Inferior parietal cortex (tissue), 1 donor: ENCODE data around the gene KRTAP11-1.

Experiments
- DNase-seq: peaks from one replicate; pipeline ENCODE4 v3.0.0-alpha.2; 2016; ENCODE audit errors: extremely low spot score

KRTAP11-1 gene, protein sequence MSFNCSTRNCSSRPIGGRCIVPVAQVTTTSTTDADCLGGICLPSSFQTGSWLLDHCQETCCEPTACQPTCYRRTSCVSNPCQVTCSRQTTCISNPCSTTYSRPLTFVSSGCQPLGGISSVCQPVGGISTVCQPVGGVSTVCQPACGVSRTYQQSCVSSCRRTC

GRCh38 chr21:30881480-30881879 lies at the start of gene KRTAP11-1:
Gene KRTAP11-1, minus strand, starts transcription at chr21:30881580. Its CDS starts 56 bp downstream, at chr21:30881524.
- no peak for DNase-seq

DNA sequence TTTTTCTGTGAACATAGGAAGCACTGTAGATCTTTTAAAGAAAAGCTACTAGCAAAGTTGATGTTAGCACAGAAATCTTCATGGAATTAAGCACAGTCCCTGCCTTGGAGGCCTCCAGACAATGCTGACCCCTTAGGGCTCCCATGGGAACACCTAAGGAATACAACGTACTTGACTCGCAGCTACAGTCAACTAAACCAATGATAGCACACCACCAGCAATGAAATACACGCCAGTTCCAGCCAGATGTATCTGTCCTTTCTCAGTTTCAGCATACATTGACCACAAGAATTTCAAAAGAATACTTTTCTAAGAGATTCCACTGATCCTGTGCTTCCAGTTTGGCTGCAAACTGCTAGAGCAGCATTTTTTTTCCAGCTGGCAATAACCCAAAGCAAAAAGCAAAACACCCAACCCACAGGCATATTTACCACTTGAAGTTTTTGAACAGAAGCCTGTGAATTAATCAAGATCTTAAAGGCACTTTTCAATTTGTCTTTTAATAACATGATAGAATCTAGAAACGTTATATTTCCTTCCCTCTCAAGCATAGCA lies 42.8 kb upstream of the KRTAP11-1 start:
- no peak for DNase-seq

DNA sequence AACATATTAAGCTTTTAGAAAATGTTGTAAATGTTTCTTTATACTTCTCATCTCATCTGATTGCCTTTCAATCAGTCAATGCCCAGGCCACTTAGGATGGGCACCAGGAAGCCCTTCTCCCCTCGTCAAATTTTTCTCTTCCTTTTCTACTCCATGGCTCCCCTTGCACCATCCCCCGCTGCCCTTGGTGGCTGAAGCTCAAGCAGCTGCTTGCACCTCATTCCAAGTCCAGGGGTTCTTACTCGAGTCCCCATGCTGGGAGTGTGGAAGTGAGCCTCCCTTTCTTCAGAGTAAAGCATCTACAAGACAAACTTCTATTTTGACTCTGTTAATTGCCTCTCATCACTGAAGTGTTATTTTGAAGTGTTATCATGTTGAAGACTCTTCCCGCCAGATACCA lies 39.7 kb upstream of the KRTAP11-1 start:
- DNase-seq = no peak

DNA sequence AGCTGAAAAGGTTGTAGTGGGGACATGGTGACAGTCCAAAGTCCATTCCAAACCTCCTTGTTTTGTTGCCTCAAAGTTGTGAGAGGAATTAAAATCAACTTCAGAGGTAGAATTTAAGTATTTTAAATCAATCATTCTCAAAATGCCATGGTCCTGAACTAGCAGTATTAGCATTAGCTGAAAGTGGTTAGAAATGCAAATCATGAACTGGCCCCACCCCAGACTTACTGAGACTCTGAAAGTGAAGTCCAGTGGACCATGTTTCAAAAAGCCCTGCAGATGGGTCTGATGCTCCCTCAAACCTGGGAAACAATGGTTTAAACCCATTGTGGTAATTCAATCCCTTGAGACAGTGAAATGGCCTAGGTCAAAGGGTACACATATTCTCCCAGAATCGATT lies 36.2 kb upstream of the KRTAP11-1 start:
- DNase-seq = no peak

- no peak for DNase-seq
Measured at GRCh38 chr21:30900881-30901280, 19.5 kb upstream of the KRTAP11-1 start.

- DNase-seq = no peak
Measured at GRCh38 chr21:30882866-30883597, 1.7 kb upstream of the KRTAP11-1 start.

- no peak for DNase-seq
Measured at GRCh38 chr21:30880914-30881313, 466 bp downstream of the KRTAP11-1 start.

- no peak for DNase-seq
Measured at GRCh38 chr21:30874526-30874925, 6.9 kb downstream of the KRTAP11-1 start.

DNA sequence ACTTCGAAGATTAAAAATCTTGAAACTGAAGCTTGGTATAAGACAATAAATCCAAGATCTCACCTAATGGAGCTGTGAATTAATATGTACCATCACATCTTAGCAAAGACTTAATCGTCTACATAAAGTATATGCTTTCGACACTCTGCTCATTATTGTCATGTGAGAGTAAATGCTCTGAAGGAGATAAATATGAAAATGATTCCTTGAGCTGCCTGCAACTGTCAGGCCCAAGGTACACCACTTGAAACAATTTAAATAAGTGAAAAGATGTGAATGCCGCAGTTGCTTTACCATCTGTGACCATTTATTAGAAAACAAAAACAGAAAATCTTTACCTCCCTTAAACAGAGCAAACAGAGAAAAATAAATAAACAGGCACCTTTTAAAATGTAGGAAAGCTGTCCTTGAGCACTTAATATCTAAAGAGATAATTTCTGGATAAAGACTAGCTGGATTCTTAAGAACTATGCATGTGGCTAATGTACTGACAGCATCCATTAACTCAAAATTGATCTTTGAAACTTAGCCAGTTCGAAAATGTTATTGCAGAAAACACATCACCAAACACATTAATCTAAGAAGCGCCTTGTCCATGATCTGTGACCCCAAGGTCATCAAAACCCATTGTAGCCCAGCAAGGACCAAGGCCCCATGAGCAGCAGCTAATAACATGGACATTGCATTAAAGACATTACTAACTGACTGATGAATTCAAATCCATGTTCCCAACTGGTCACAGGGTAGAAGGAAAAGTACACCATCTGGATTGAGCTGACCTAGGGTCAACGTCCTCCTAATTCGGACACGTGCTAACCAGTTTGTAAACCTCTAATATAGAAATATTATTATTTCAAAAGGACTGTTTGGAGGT lies 33.5 kb downstream of the KRTAP11-1 start:
- DNase-seq = no peak

- no peak for DNase-seq
Measured at GRCh38 chr21:30842990-30843389, 38.4 kb downstream of the KRTAP11-1 start.

DNA sequence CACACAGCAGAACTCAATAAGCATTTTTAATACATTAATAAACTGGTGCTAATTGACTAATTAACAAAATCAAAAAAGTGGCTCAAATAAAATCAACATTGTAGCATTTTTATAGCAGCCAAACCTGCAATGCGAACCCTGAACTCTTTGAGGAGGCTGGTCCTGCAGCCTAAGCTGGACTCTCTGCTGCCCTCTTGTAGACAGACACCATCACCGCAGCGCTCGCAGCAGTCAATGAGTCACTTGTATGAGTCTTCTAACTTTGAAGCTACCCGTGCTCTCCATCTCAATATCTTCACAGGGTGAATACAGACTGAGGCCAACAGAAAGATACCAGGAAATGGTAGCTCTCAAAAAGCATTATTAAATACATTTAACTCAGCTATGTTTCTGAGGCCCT lies 42.1 kb downstream of the KRTAP11-1 start:
- no peak for DNase-seq

GRCh38 chr21:30838536-30838935 lies 42.8 kb downstream of the KRTAP11-1 start:
- no peak for DNase-seq

DNA sequence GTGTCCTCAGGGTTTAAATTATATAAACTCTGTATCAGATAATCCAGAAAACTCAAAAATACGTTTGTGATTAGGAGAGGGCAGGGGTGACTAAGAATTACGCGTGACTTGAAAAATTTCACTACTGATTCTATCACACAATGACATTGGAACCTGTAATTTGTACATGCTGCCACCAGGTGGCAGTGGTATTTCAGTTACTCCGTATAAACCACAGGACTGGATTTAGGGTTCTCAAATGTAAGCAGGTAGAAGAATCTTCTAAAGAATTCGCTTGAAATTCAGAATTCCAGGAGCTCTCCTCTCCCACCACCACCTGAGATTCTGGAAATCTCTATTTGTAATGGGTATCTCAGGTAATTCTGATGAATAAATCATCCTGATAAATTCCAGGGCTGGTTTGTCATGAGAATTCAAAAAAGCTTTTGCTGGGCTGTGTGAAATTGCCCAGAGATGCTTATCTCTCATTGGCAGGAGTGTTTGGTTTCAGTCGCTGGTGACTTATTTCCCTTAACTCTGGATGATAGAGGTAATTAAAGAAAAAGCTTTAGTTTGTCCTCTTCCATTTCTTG lies 50.1 kb downstream of the KRTAP11-1 start:
- no peak for DNase-seq
